NCI-H128 (cell line): ENCODE measurements around the gene NDUFV1.
"Not testable (repeated sequence)": the region's sequence is repeated elsewhere in the genome, so short reads cannot be mapped to it uniquely, and the experiment has no call there.

Experiments used
- DNase-seq: peaks from one replicate; lab custom pipeline; 2025; ENCODE audit not compliant: unreplicated experiment; lab: John Stamatoyannopoulos, UW

NDUFV1 gene

GRCh38 chr11:67626970-67627369 lies 20.2 kb downstream of the NDUFV1 start:
- no peak for DNase-seq

- DNase-seq, result no peak
These were observed 20.7 kb downstream of the NDUFV1 start for GRCh38 chr11:67627441-67627811.

- DNase-seq, result no peak
These were observed 21.3 kb downstream of the NDUFV1 start for GRCh38 chr11:67627812-67628624.

- DNase-seq, result no peak
These were observed 22.1 kb downstream of the NDUFV1 start for GRCh38 chr11:67628710-67629385.

- DNase-seq, result no peak
These were observed 22.9 kb downstream of the NDUFV1 start, which contains the start of gene NUDT8 for GRCh38 chr11:67629386-67630227. Gene NUDT8, minus strand, starts transcription at chr11:67629937. Its CDS starts 26 bp downstream, at chr11:67629911.

GRCh38 chr11:67630228-67630942 lies 23.6 kb downstream of the NDUFV1 start:
- peak; percentile 86 for DNase-seq

GRCh38 chr11:67630943-67631331 lies 24.2 kb downstream of the NDUFV1 start:
- DNase-seq, result no peak

GRCh38 chr11:67631411-67631810 lies 24.7 kb downstream of the NDUFV1 start:
- DNase-seq, result no peak

- DNase-seq, result no peak
These were observed 25.1 kb downstream of the NDUFV1 start for GRCh38 chr11:67631853-67632174.

- DNase-seq, result no peak
These were observed 25.6 kb downstream of the NDUFV1 start for GRCh38 chr11:67632175-67632981.

GRCh38 chr11:67632982-67633755 lies 26.4 kb downstream of the NDUFV1 start:
- no peak for DNase-seq

GRCh38 chr11:67633758-67634365 lies 27.1 kb downstream of the NDUFV1 start:
- DNase-seq, result no peak

- no peak for DNase-seq
These were observed 27.9 kb downstream of the NDUFV1 start for GRCh38 chr11:67634366-67635230.

GRCh38 chr11:67635231-67635521 lies 28.4 kb downstream of the NDUFV1 start:
- DNase-seq, result no peak

GRCh38 chr11:67636962-67637361 lies 30.2 kb downstream of the NDUFV1 start:
- DNase-seq, result no peak

GRCh38 chr11:67637441-67637840 lies 30.7 kb downstream of the NDUFV1 start:
- DNase-seq, result not testable (repeated sequence)

GRCh38 chr11:67638535-67639437 lies 32.0 kb downstream of the NDUFV1 start:
- DNase-seq, result no peak
